NCI-H187 (cell line): ENCODE data around the gene ZNF211.

Experiments used
- DNase-seq, 2 experiments: peaks; one replicate each; lab custom pipeline; 2025; lab: John Stamatoyannopoulos, UW

Gene ZNF211

GRCh38 chr19:57656346-57656745, 23.4 kb downstream of the ZNF211 start:
- no peak for DNase-seq

DNA sequence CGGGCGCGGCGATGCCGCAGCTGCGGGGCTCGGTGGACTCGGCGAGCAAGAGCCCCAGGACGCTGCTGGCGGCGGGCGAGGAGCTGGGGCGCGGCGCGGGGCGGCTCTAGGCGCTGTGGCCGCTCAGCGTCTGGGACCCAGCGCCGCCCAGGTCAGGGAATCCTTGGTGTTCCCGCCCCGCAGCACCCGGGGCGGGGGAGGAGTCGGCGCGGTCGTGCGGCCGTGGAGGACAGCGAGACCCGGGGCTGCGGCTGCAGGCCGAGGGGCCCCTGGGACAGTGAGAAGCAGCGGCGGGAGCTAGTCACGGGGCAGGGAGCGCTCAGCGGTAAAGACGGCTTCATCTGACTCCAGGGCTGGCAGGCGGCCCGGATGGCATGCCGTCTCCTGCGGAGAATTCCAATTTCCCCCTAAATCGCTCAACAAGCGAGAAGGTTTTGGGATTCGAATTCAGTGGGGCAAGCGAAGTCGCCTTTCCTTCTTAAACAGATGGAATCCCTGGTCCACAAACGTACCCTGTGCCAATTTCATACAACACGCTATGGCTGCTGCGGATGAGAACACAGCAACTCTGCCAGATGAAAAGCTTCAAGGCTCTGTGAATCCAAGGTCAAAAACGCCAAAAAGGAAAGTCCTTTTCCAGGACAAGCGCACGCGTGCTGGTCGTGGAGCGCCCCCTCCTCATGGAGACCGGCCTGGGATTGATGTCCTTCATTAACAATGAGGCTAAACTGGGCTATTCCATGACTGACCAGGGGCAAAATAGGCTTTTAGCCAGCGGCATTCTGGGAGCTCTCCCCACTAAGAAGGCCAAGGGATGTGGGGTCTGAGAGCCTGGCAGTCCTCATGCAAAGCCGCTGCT, 31.5 kb downstream of the ZNF211 start:
- DNase-seq, result no peak

DNA sequence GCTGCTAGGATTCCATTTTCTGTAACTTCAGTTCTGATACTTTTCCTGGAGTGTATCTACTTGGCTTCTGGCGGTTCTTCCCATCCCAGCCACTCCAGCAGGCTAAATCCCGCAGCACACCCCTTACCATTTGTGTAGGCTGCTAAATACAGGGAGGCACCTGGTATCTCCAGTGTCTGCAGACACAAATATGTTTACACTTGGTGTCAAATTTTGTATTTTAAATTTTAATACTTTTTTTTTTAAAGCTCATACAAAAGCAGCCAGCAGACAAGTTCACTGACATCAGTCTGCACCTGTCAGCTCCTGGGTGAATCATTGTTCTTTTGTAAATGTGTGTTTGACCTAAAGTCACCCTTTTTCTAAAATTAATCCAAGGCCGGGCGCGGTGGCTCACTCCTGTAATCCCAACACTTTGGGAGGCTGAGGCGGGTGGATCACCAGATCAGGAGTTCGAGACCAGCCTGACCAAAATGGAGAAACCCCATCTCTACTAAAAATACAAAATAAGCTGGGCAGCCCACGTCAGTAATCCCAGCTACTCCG, 32.4 kb downstream of the ZNF211 start:
- no peak for DNase-seq

- DNase-seq, result no peak
These were observed 34.3 kb downstream of the ZNF211 start for GRCh38 chr19:57667228-57667627.

GRCh38 chr19:57668635-57669034, 35.7 kb downstream of the ZNF211 start, which contains the start of gene ZSCAN4:
Gene ZSCAN4, plus strand, starts transcription at chr19:57668935. Its CDS starts 7,211 bp downstream, at chr19:57676146.
- DNase-seq, result no peak

DNA sequence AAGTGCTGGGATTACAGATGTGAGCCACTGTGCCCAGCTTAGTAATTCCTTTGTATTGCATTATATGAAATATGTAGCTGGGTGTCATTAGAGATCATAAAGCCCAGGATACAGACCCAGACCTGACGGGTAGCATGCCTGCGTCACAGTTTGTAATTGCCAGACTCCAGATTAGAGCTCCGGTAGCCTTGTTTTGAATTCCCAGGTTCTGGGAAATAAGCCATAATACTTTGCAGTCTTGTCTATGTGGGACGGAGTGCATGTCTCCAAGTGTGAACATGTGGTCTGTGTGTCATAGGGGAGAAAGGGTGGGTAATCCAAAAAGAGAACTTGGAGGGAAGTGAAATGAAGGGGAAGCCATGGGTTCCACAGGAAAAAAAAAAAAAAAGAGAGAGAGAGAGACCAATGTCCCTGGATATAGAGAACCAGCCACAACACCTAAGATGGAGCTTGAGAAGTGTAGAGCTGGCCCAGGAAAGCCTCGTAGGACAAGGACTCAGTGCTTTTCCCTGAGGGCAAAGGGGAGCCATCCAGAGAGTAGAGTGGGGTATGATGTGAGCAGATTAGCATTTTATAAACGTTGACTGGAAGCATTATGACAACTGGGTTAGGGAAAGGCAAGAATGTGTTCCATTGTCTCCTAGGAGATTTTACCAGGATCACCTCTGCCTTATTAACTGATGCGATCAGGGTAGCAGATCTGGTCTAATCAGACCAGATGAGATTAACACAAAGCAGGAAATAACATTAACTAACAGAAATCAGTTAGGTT, 38.3 kb downstream of the ZNF211 start:
- DNase-seq, result no peak

- DNase-seq, result no peak
These were observed 39.5 kb downstream of the ZNF211 start for GRCh38 chr19:57672466-57672865.

DNA sequence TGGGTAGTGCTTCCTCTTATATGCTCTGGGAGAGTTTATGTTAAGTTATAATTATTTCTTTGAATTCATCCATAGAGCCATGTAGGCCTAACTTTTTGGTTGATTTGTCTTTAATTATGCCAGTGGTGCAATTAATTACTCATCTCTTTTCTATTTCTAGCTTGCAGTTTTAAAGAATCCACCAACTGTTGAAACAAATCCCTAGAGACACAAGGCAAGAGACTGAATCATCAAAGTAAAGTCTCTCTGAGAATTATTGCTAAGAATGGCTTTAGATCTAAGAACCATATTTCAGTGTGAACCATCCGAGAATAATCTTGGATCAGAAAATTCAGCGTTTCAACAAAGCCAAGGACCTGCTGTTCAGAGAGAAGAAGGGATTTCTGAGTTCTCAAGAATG, 42.9 kb downstream of the ZNF211 start:
- DNase-seq, result no peak

DNA sequence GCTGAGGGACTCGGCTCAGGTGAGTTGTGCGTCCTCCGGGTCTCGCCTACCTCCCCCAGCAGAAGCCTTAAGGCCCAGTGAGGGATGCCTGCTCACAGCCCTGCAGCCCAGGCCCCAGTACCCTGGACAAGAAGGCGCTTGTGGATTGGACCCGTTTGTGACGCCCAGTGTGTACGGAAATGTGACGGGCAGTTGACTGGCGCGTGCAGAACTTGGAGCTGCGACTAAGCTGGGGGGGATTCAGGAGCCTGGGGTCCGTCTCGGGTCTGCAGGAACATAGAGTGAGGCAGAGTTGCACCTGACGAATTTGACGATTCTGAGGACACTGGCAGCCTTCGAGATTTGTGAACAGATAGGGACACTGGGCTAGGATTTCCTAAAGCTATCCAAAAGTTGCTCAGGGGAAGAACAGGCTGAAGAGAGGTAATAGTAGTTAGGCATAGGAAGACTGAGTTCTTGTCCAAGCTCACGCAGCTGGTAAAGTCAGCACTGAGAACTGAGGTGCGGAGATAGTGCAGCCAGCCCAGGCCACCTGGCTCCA, 49.3 kb downstream of the ZNF211 start:
- DNase-seq, result no peak

GRCh38 chr19:57686727-57687126, 53.8 kb downstream of the ZNF211 start:
- DNase-seq, result no peak

DNA sequence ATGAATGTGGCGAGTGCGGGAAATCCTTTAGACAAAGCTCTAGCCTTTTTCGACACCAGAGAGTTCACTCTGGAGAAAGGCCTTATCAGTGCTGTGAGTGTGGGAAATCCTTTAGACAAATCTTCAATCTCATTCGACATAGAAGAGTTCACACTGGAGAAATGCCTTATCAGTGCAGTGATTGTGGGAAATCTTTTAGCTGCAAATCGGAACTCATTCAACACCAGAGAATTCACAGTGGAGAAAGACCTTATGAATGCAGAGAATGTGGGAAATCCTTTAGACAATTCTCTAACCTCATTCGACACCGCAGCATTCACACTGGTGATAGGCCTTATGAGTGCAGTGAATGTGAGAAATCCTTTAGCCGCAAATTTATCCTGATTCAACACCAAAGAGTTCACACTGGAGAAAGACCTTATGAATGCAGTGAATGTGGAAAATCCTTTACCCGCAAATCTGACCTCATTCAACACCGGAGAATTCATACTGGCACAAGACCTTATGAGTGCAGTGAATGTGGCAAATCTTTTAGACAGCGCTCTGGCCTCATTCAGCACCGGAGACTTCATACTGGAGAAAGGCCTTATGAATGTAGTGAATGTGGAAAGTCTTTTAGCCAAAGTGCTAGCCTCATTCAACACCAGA, 54.5 kb downstream of the ZNF211 start:
- no peak for DNase-seq

- no peak for DNase-seq
These were observed 55.2 kb downstream of the ZNF211 start for GRCh38 chr19:57688011-57688763.

DNA sequence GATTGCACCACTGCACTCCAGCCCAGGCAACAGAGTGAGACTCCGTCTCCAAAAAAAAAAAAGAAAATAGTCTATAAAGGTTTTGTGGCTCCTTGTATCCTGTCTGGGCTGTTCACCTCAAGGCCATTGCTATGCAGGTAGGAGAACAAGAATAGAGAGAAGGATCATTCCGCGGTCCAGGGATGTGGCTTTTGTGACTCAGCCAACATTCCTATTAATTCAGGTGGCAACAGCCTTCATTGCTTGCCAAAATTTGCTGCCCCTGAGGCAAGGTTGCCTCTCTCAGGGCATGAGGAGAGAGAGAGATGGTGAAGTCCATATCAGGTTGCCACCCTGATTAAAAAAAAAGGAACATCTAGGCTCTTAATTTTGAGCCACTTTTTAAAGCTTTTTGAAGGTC, 56.8 kb downstream of the ZNF211 start:
- no peak for DNase-seq
